ENCODE results near the gene TVP23B.
A peak's percentile ranks its signal among the peaks of the same experiment; 100 is the strongest.

TVP23B gene

DNA sequence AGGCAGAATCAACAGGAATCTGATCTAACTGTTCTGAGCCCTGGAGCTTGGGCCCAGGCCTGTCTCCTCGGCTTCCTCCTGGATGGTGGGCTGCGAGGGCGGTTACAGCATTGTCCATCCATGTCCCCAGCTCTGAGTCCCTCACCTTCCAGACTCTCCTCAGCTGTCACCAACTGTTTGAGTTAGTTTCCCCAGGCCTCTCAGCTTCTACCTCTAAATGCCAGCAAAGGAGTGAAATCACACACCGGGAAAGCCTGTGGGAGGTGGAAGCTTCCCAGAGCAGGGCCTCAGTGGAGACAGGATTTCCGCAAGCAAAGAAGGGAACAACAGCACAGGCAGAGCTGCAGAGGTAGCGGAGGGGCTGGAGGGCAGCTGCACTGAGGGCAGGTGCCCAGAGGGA lies 67.5 kb downstream of the TVP23B start:
- Histone ChIP-seq H3K79me2 (ENCODE audit: insufficient read depth, low read length) (no peaks in the 10 kb centered on the region), H3K4me3 (ENCODE audit: insufficient read depth, low read length, poor library complexity, severe bottlenecking) (no peak overlapping the region), H4K20me1 (ENCODE audit: low read depth, low read length) (no peaks in the 10 kb centered on the region), H3K27me3 (ENCODE audit: low read length) (no peaks in the 10 kb centered on the region), H3K27ac (ENCODE audit: low read depth, low read length) (no peak overlapping the region), H3F3A (ENCODE audit: insufficient read depth) (no peaks in the 10 kb centered on the region), H2AFZ (ENCODE audit: low read depth, low read length, severe bottlenecking) (no peak overlapping the region), H3K9ac (ENCODE audit: low read length) (no peak overlapping the region), H3K4me2 (ENCODE audit: low read depth, low read length, poor library complexity, severe bottlenecking) (no peak overlapping the region), H3K9me3 (ENCODE audit: insufficient read depth, low read length) (no peaks in the 10 kb centered on the region), H3K9me2 (replicated peaks; ENCODE audit: insufficient read depth, low read length) (no peaks in the 10 kb centered on the region), H3K36me3 (ENCODE audit: low read length) (no peaks in the 10 kb centered on the region)
- TF ChIP-seq EZH2phosphoT487 (conservative IDR thresholded peaks at IDR 0.05; ENCODE audit: low read length): no peak

DNA sequence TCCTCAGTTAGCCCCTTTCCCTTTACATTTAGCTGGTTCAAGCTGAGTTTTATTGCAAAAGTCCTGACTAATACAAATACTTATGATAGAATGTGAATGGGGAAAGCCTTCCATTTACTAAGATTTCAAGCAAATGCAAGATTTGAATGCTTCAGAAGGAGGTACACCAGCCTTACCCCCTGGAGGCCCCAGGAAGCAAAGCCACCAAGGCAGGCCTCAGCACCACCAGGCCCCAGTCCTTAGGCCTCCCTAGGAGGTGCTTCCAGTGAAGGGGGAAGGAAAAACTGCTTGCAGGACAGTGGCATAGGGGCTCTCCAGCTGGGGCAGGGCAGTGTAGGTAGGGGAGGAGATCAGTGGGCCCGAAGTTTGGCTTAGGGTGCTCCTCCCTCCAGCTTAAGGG lies 69.7 kb downstream of the TVP23B start:
- TF ChIP-seq, protein P1, sequence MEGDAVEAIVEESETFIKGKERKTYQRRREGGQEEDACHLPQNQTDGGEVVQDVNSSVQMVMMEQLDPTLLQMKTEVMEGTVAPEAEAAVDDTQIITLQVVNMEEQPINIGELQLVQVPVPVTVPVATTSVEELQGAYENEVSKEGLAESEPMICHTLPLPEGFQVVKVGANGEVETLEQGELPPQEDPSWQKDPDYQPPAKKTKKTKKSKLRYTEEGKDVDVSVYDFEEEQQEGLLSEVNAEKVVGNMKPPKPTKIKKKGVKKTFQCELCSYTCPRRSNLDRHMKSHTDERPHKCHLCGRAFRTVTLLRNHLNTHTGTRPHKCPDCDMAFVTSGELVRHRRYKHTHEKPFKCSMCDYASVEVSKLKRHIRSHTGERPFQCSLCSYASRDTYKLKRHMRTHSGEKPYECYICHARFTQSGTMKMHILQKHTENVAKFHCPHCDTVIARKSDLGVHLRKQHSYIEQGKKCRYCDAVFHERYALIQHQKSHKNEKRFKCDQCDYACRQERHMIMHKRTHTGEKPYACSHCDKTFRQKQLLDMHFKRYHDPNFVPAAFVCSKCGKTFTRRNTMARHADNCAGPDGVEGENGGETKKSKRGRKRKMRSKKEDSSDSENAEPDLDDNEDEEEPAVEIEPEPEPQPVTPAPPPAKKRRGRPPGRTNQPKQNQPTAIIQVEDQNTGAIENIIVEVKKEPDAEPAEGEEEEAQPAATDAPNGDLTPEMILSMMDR (IDR thresholded peaks at IDR 0.05; ENCODE audit: insufficient read depth, low read length, poor library complexity, severe bottlenecking): no peak
- no peak for TF ChIP-seq EZH2phosphoT487 (conservative IDR thresholded peaks at IDR 0.05; ENCODE audit: low read length)
- H3K9me2 ChIP-seq (replicated peaks; ENCODE audit: insufficient read depth, low read length): no peaks in the 10 kb centered on the region
- H3K4me2 ChIP-seq (ENCODE audit: low read depth, low read length, poor library complexity, severe bottlenecking): no peak overlapping the region
- H3K79me2 ChIP-seq (ENCODE audit: insufficient read depth, low read length): peaks cover 10% of the 10 kb centered on the region; the same call in 1 of the 2 replicates
- no peaks in the 10 kb centered on the region for H3K36me3 ChIP-seq (ENCODE audit: low read length)
- H3K4me3 ChIP-seq (ENCODE audit: insufficient read depth, low read length, poor library complexity, severe bottlenecking): no peak overlapping the region
- H3K27ac ChIP-seq (ENCODE audit: low read depth, low read length): peak overlapping the region; percentile 49
- no peaks in the 10 kb centered on the region for H3K27me3 ChIP-seq (ENCODE audit: low read length)
- no peaks in the 10 kb centered on the region for H3K9me3 ChIP-seq (ENCODE audit: insufficient read depth, low read length)
- peaks cover 7% of the 10 kb centered on the region for H3F3A ChIP-seq (ENCODE audit: insufficient read depth)
- peak overlapping the region; percentile 9; the same call in 1 of the 2 replicates for H3K9ac ChIP-seq (ENCODE audit: low read length)
- H2AFZ ChIP-seq (ENCODE audit: low read depth, low read length, severe bottlenecking): no peak overlapping the region
- no peaks in the 10 kb centered on the region for H4K20me1 ChIP-seq (ENCODE audit: low read depth, low read length)

DNA sequence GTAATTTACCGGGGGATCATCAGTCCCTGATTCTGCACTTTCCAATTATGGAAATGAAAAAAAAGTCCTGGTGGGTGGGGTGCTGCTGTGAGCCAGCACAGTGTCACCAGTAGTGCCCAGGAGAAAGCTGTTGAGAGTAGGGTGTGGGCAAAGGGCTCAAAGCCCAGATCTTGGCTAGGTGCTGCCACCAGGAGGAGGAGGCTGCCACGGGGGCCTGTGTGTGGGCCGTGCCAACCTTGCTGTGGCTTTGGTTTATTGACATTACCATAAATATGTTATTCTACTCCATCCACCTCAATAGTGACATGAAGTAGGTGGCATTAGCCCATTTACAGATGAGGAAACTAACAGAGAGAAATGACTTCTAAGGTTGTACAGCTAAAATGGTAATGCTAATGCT lies 70.2 kb downstream of the TVP23B start:
- H2AFZ ChIP-seq (ENCODE audit: low read depth, low read length, severe bottlenecking): no peak overlapping the region
- H3K4me2 ChIP-seq (ENCODE audit: low read depth, low read length, poor library complexity, severe bottlenecking): no peak overlapping the region
- H3F3A ChIP-seq (ENCODE audit: insufficient read depth): peaks cover 7% of the 10 kb centered on the region

DNA sequence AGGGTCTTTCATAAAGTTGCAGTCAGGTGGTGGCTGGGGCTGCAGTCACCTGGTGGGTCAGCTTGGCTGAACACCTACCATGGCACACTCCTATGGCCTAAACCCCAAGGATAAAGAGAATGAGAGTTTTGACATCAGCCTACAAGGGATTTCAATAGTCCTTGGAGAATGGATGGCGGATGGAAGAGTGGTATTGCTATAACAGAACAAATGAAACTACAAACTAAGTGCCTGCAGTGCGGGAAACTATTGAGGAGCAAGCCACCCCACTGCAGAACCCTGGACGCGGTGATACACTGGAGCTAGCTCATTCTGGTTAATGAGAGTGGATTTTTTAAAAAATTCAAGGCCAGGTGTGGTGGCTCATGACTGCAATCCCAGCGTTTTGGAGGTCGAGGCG lies 74.0 kb downstream of the TVP23B start:
- H3F3A ChIP-seq (ENCODE audit: insufficient read depth): peaks cover 13% of the 10 kb centered on the region
- no peak overlapping the region for H3K27ac ChIP-seq (ENCODE audit: low read depth, low read length)
- TF ChIP-seq, protein P1 (IDR thresholded peaks at IDR 0.05; ENCODE audit: insufficient read depth, low read length, poor library complexity, severe bottlenecking): no peak
- no peak for TF ChIP-seq EZH2phosphoT487 (conservative IDR thresholded peaks at IDR 0.05; ENCODE audit: low read length)

More for the DNA sequence above, 70.2 kb downstream of the TVP23B start:
- Histone ChIP-seq H3K9me3 (ENCODE audit: insufficient read depth, low read length) (no peaks in the 10 kb centered on the region), H3K9ac (ENCODE audit: low read length) (no peak overlapping the region), H3K4me3 (ENCODE audit: insufficient read depth, low read length, poor library complexity, severe bottlenecking) (no peak overlapping the region), H3K27me3 (ENCODE audit: low read length) (no peaks in the 10 kb centered on the region), H4K20me1 (ENCODE audit: low read depth, low read length) (no peaks in the 10 kb centered on the region), H3K36me3 (ENCODE audit: low read length) (no peaks in the 10 kb centered on the region), H3K9me2 (replicated peaks; ENCODE audit: insufficient read depth, low read length) (no peaks in the 10 kb centered on the region), H3K79me2 (ENCODE audit: insufficient read depth, low read length) (peaks cover 11% of the 10 kb centered on the region; the same call in 1 of the 2 replicates), H3K27ac (ENCODE audit: low read depth, low read length) (peak overlapping the region; percentile 49)
- TF ChIP-seq, protein P1 (IDR thresholded peaks at IDR 0.05; ENCODE audit: insufficient read depth, low read length, poor library complexity, severe bottlenecking): no peak
- no peak for TF ChIP-seq EZH2phosphoT487 (conservative IDR thresholded peaks at IDR 0.05; ENCODE audit: low read length)

More for the DNA sequence above, 74.0 kb downstream of the TVP23B start:
- peaks cover 34% of the 10 kb centered on the region for H3K79me2 ChIP-seq (ENCODE audit: insufficient read depth, low read length)
- H4K20me1 ChIP-seq (ENCODE audit: low read depth, low read length): no peaks in the 10 kb centered on the region
- H3K9me3 ChIP-seq (ENCODE audit: insufficient read depth, low read length): no peaks in the 10 kb centered on the region
- H3K36me3 ChIP-seq (ENCODE audit: low read length): no peaks in the 10 kb centered on the region
- peak overlapping the region; percentile 66 for H3K4me3 ChIP-seq (ENCODE audit: insufficient read depth, low read length, poor library complexity, severe bottlenecking)
- peak overlapping the region; percentile 75 for H3K4me2 ChIP-seq (ENCODE audit: low read depth, low read length, poor library complexity, severe bottlenecking)
- no peak overlapping the region for H3K9ac ChIP-seq (ENCODE audit: low read length)
- H3K27me3 ChIP-seq (ENCODE audit: low read length): no peaks in the 10 kb centered on the region
- H2AFZ ChIP-seq (ENCODE audit: low read depth, low read length, severe bottlenecking): no peak overlapping the region
- no peaks in the 10 kb centered on the region for H3K9me2 ChIP-seq (replicated peaks; ENCODE audit: insufficient read depth, low read length)
